GM21526 (cell line): Measurements from ENCODE around the gene HINFP.
"Not testable (repeated sequence)": the region's sequence is repeated elsewhere in the genome, so short reads cannot be mapped to it uniquely, and the experiment has no call there.

Experiments
- ATAC-seq: cut with Tn5 transposase; IDR thresholded peaks from one replicate; pipeline ENCODE4 v1.9.1; 2021; ENCODE audit warnings: moderate library complexity; ENCODE audit not compliant: unreplicated experiment, low FRiP score

HINFP gene

GRCh38 chr11:119116601-119117000 is 4.8 kb upstream of the HINFP start:
- ATAC-seq = no peak

- no peak for ATAC-seq
These were observed 4.2 kb upstream of the HINFP start for GRCh38 chr11:119117004-119117706.

GRCh38 chr11:119118227-119118626 is 3.2 kb upstream of the HINFP start:
- no peak for ATAC-seq

- ATAC-seq = no peak
These were observed 2.4 kb upstream of the HINFP start for GRCh38 chr11:119118946-119119345.

- no peak for ATAC-seq
These were observed 757 bp upstream of the HINFP start for GRCh38 chr11:119120639-119121007.

GRCh38 chr11:119121811-119122124 is 388 bp downstream of the HINFP start:
- peak; percentile 17 for ATAC-seq

GRCh38 chr11:119125821-119126220 is 4.4 kb downstream of the HINFP start:
- no peak for ATAC-seq

GRCh38 chr11:119126675-119127268 is 5.4 kb downstream of the HINFP start:
- ATAC-seq = no peak

GRCh38 chr11:119130662-119131061 is 9.3 kb downstream of the HINFP start:
- ATAC-seq = no peak

GRCh38 chr11:119134389-119134978 is 13.1 kb downstream of the HINFP start:
- ATAC-seq = no peak

GRCh38 chr11:119139276-119139675 is 17.9 kb downstream of the HINFP start:
- ATAC-seq = not testable (repeated sequence)

GRCh38 chr11:119144825-119145486 is 23.6 kb downstream of the HINFP start:
- ATAC-seq = no peak

GRCh38 chr11:119145551-119145950 is 24.2 kb downstream of the HINFP start:
- ATAC-seq = no peak

GRCh38 chr11:119147604-119148333 is 26.4 kb downstream of the HINFP start:
- ATAC-seq = no peak

GRCh38 chr11:119148720-119149017 is 27.3 kb downstream of the HINFP start:
- no peak for ATAC-seq

- ATAC-seq = no peak
These were observed 27.8 kb downstream of the HINFP start, which contains the start of gene ABCG4 for GRCh38 chr11:119149018-119149785. Gene ABCG4, plus strand, starts transcription at chr11:119149052. Its CDS starts 914 bp downstream, at chr11:119149966.

GRCh38 chr11:119149786-119150275 is 28.5 kb downstream of the HINFP start:
- no peak for ATAC-seq

- no peak for ATAC-seq
These were observed 30.7 kb downstream of the HINFP start for GRCh38 chr11:119152043-119152442.

- no peak for ATAC-seq
These were observed 31.2 kb downstream of the HINFP start for GRCh38 chr11:119152604-119153003.
